GM19397 (cell line): Measurements from ENCODE around the gene SNPH.

Experiments used
- ATAC-seq: cut with Tn5 transposase; IDR thresholded peaks from one replicate; pipeline ENCODE4 v1.9.1; 2021; ENCODE audit warnings: mild to moderate bottlenecking, moderate library complexity; ENCODE audit not compliant: unreplicated experiment

Gene SNPH

DNA sequence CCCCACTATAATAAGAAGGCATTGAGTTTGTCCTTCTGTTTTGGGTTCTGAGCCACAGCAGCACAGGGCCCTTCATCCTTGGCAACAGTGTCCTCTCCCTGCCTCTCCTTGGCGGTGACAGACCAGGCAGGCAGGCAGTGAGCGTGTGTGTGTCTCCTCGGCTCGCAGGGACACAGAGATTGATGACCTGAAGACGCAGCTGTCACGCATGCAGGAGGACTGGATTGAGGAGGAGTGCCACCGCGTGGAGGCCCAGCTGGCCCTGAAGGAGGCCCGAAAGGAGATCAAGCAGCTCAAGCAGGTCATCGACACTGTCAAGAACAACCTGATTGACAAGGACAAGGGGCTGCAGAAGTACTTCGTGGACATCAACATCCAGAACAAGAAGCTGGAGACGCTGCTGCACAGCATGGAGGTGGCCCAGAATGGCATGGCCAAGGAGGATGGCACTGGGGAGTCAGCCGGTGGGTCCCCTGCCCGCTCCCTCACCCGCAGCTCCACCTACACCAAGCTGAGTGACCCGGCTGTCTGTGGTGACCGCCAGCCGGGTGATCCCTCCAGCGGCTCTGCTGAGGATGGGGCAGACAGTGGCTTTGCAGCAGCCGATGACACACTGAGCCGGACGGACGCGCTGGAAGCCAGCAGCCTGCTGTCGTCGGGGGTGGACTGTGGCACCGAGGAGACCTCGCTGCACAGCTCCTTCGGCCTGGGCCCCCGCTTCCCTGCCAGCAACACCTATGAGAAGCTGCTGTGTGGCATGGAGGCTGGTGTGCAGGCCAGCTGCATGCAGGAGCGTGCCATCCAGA, 38.8 kb downstream of the SNPH start:
- no peak for ATAC-seq

DNA sequence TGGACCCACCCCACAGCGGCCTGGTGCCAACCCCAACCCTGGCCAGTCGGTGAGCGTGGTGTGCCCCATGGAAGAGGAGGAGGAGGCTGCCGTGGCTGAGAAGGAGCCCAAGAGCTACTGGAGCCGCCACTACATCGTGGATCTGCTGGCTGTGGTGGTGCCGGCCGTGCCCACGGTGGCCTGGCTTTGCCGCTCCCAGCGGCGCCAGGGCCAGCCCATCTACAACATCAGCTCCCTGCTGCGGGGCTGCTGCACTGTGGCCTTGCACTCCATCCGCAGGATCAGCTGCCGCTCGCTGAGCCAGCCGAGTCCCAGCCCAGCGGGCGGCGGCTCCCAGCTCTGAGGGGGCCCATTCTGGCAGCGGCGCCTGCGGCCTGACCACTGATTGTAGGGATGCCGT, 39.6 kb downstream of the SNPH start:
- ATAC-seq, result no peak

GRCh38 chr20:1306316-1307135, 40.4 kb downstream of the SNPH start:
- ATAC-seq, result no peak

DNA sequence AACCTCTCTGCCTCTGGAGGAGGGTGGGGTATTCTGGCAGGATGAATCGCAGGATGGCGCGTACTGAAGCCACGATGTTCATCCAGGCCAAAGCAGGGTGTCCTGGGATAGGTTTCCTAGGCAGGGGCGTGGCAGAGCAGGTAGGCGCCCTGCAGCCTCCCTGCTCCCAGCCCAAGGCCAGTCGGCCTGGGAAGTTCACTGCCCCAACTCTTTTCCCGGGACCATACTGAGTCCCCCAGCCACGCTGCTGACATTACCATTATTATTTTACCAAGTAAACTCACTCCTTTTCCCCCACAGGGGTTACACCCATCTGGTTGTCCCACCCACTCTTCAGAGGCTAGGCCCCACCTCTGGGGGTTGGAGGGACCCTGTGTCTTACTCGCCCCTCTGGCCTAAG, 41.1 kb downstream of the SNPH start:
- ATAC-seq, result no peak

GRCh38 chr20:1307571-1307971, 41.5 kb downstream of the SNPH start:
- ATAC-seq, result no peak

DNA sequence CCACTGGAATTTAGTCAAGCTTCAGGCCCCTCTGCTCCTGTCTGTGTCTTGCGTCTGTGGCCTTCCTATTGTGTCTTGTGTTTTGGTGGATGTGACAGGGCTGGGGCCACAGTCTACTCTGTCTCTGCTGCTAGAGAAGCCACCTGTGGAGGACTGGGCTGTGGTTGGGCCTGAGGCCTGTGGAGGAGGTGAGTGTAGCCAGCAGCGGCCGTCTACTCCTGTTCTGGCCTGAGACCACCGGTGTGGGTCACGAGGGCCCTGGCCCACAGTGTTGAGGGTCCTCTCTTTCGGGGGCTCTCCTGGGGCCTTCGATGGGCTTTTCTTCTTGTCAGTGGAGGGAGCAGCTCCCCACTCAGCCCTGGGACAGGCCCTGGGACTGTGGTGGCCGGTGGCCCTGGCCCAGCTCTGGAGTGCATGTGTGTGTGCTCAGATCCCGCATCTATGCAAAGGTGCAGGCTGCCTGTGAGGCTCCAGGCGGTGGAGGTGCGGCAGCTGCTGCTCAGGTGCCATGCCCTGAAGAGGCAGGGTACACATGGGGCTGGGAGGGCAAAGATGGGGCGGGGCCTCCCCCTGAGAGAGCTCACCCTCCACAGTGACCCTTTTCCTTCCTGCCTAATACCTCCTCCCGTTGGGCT, 42.1 kb downstream of the SNPH start:
- ATAC-seq, result no peak

GRCh38 chr20:1308702-1309095, 42.6 kb downstream of the SNPH start:
- no peak for ATAC-seq

DNA sequence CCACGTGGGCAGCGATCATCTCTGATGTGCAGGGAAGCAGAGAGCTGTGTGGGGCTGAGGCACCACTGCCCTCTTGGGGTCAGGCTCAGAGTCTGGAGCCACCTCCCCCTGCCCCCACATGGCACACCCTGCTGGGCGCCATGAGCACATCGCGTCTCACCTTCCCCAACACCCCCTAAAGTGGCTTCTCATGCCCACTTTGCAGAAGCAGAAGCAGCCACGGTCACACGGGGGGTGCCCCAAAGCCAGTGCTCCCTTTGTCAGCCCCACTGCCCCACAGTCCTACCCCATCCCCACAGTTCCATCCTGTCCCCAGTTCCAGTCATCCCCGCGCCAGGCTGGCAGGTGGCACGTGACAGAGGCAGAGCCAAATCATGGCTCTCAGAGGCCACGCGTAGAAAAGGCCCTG, 43.3 kb downstream of the SNPH start:
- ATAC-seq, result no peak

- no peak for ATAC-seq
Observed at GRCh38 chr20:1310071-1310470, 44.0 kb downstream of the SNPH start.

DNA sequence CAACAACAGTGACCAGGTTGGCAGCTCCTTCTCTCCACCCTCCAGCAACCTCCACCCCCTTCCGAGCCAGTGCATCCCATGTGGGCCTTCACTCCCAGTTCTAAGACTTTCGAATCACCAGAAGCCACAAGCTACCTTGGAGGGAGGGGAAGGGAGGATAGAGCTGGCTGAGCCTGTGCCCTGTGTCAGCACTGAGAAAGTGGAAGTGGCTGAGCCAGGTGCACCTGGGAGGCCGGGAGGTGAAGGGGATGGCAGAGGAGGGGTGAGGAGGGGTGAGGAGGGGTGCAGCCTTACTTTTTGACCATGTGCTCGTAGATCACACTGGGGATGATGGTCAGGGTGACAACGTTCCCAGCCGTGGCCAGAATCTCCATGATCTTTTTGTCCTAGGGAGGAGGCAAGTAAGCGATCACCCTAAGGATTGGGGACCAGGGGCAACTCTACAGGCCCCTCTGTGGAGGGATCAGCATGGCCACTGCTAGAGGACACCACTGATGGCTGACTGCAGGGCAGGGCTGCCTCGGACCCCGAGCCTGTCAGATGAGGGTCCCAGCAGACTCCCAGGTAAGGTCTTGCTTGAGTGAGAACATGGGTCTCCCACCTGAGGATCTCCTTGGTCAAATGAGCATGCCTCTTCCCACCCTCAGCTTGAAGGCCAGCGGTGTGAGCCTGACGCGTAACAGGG, 44.6 kb downstream of the SNPH start:
- ATAC-seq, result no peak

- ATAC-seq, result no peak
Observed at GRCh38 chr20:1312308-1312707, 46.2 kb downstream of the SNPH start.

GRCh38 chr20:1312904-1313235, 46.8 kb downstream of the SNPH start:
- no peak for ATAC-seq

DNA sequence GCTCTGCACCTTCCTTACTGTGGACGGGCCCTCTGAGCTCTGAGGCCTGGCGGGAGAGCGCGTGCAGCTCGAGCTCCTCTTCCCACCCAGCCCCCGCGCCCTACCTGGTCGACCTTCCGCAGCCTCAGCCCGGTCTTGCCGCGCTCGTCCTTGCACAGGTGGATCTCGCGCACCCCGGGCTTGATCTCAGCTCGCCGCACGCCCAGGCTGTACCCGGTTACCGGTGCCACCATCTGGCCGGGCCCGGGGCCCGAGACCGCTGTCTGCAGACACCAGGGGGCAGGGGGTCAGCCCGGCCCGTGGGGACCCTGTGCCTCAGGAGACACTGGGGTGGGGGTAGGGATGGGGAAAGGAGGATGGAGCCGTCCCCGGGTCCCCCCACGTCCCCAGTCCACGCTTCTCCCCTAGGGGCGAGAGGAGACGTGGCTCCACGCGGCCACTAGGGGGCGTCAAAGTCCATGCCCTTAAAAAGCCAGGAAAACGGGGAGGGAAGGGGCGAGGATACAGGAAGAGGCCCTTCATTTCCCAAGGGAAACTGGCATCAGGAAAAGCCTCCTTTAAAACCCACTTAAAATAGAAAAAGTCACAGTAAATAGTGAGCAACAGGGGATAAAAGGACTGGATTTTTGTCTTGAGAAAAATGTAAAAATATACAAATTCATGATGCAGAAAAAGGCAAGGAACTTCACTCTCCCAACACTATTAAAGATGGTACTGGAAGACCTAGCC, 47.3 kb downstream of the SNPH start:
- no peak for ATAC-seq

DNA sequence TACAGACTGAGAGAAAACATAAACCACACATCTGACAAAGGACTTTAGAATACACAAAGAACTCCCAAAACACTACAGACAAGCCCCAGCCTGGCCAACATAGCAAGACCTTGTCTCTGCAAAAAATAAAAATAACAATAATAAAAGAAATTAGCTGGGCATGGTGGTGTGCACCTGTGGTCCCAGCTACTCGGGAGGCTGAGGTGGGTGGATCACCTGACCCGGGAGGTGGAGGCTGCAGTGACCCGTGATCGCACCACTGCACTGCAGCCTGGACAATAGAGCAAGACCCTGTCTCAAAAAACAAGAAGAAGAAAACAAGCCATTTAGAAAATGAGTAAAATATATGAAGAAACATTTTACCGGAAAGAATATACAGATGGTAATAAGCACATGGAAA, 49.7 kb downstream of the SNPH start:
- ATAC-seq, result no peak

DNA sequence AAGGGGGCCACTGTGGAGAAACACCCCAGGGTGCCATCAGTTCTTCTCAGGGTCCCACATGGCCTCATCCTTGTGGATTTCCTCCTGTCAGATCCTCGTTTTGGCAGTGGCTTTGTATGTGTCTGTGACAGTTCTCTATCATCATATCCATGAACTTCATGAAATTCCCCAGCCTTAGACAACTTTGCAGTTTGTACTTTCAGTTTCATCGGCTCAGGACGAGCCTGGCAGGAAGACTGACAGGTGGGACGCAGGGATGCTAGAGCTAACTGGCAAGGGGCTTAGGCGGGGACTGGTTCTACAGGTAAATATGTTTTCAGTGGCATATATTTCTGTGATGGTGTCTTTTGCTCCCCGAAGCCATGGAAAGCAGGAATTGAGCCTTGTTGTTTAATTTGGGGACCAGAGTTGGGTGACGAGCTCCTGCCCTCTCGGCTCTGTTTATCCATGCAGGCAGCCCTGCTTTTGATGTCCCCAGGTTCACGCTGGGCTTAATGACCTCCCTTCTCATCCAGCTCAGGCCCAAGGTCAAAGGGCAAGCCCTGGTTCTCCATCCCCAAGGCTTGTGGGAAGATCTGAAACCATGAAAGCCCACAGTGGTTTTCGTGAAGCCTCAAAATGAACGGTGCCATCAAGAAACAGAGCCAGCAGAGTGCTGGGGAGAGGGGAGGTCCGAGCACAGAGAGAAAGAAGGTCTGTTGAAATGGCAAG, 51.6 kb downstream of the SNPH start:
- no peak for ATAC-seq

DNA sequence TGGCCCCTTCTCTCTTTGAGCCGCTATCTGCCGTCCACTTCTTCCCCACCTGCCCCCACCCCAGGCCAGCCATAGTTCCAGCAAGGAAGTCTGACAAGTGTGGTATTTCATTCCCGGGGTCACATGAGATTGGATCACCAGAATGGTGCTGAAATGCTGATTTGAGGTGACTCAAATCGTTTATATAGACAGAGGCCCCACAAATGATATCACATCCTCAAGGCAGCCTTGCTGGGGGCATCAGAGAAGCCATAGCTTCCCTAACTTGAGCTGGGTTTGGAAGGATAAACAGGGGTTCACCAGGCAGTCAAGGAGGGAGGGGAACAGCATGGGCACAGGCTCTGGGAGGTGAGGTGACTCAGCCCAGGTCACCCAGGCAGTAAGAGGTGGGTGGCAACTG, 53.0 kb downstream of the SNPH start:
- ATAC-seq, result no peak

DNA sequence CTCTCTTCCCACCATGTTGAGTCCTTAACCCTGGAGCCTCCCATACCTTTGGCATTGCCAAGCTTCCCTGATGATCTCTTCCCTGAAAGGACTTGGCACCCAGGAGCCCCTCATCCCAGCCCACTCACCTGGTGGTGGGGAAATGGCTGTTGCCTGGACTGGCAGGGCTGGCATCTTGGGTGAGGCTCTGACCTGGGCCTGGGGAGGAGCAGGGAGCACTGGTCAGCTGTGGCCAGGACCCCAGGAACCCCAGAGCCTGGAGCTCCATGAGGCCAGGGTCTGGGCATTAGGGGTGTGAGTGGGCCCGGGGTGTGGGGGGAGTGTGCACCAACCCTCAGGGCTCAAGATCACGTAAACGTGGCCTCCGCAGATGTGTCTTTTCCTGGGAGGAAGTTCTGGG, 53.4 kb downstream of the SNPH start:
- no peak for ATAC-seq

DNA sequence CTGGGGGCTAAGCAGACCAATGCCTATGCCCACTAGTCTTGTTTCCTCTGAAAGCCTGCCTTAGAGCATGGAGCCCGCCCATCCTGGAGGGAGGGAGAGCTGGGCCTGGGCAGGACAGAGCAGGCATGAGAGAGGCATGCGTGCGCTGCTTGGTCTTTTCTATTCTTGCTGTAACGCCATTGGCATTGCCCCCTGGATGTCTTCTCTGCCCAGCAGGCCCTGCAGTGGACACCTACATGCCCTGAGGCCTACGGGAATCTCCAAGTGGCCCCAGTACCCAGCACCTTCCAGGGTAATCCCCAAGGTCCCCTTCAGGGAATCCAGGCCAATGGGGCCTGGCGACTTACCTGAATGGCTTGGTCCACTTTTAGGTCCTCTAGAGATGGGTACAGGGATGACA, 53.9 kb downstream of the SNPH start:
- ATAC-seq, result no peak

- no peak for ATAC-seq
Observed at GRCh38 chr20:1320902-1321653, 55.0 kb downstream of the SNPH start.

- ATAC-seq, result no peak
Observed at GRCh38 chr20:1321654-1321939, 55.5 kb downstream of the SNPH start.
